ENCODE results near the gene SLC37A2.

DNA sequence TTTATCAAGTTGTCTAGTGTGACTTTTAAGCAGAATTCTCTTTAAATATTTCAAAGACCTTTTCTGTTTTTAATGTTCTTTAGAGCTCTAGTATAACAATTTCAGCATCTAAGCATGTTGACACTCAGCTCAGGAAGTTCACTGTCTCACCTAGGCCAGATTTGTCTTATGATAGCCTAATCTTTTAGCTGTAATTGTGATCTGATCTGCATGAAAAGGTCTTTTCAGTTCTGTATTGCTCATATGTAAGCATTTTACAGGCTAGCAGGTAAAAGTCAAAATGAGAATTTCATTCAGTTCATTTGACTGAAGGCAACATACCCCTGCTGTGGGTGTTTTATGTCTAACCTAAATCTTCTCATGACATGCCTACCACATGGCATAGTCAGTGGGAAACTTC, 46.7 kb upstream of the SLC37A2 start:
- TF ChIP-seq EP300 (IDR thresholded peaks at IDR 0.05) = no peak
- no peak for TF ChIP-seq CTCF (IDR thresholded peaks at IDR 0.05)
- TF ChIP-seq POLR2A (IDR thresholded peaks at IDR 0.05) = no peak

Data from upper lobe of left lung (tissue), 4 donors.